T follicular helper cell (primary cell): ENCODE data around the gene UGT2A1.
"Not testable (repeated sequence)": the region's sequence is repeated elsewhere in the genome, so short reads cannot be mapped to it uniquely, and the experiment has no call there.

ENCODE experiments used
- DNase-seq: peaks from one replicate; pipeline ENCODE4 v3.0.0-alpha.2; 2020; ENCODE audit warnings: low read depth
- total RNA-seq, 2 experiments: gene quantifications; one replicate each; lab custom pipeline; 2026; lab: John Stamatoyannopoulos, UW

UGT2A1 gene
- total RNA-seq, result 0 to 0.06 reads per million in 2 experiments

- DNase-seq, result no peak
Observed at GRCh38 chr4:69653147-69653546, at the start of gene UGT2A1. Gene UGT2A1 (minus strand): TSS chr4:69653247. CDS start chr4:69647644, 5,603 bp downstream.

- DNase-seq, result no peak
Observed at GRCh38 chr4:69702201-69702600, 49.2 kb upstream of the UGT2A1 start.

GRCh38 chr4:69701696-69702095 lies 48.6 kb upstream of the UGT2A1 start:
- no peak for DNase-seq

- DNase-seq, result no peak
Observed at GRCh38 chr4:69697536-69698242, 44.6 kb upstream of the UGT2A1 start.

- no peak for DNase-seq
Observed at GRCh38 chr4:69689599-69689998, 36.6 kb upstream of the UGT2A1 start.

GRCh38 chr4:69684804-69685203 lies 31.8 kb upstream of the UGT2A1 start:
- no peak for DNase-seq

- no peak for DNase-seq
Observed at GRCh38 chr4:69668680-69669079, 15.6 kb upstream of the UGT2A1 start.

GRCh38 chr4:69664009-69664408 lies 11.0 kb upstream of the UGT2A1 start:
- DNase-seq, result not testable (repeated sequence)

GRCh38 chr4:69661130-69661803 lies 8.2 kb upstream of the UGT2A1 start:
- peak; percentile 7 for DNase-seq

GRCh38 chr4:69658133-69658532 lies 5.1 kb upstream of the UGT2A1 start:
- DNase-seq, result no peak

GRCh38 chr4:69656653-69657158 lies 3.7 kb upstream of the UGT2A1 start:
- DNase-seq, result no peak

GRCh38 chr4:69650872-69651271 lies 2.2 kb downstream of the UGT2A1 start:
- DNase-seq, result no peak

GRCh38 chr4:69649629-69650028 lies 3.4 kb downstream of the UGT2A1 start:
- DNase-seq, result no peak

GRCh38 chr4:69649207-69649606 lies 3.8 kb downstream of the UGT2A1 start:
- DNase-seq, result no peak

- no peak for DNase-seq
Observed at GRCh38 chr4:69642961-69643360, 10.1 kb downstream of the UGT2A1 start.

- DNase-seq, result no peak
Observed at GRCh38 chr4:69640289-69640688, 12.8 kb downstream of the UGT2A1 start.

- DNase-seq, result no peak
Observed at GRCh38 chr4:69639542-69639941, 13.5 kb downstream of the UGT2A1 start, which contains the start of gene UGT2A2. Gene UGT2A2 (minus strand): TSS chr4:69639642. CDS start chr4:69639640, 2 bp downstream.

- DNase-seq, result no peak
Observed at GRCh38 chr4:69617083-69617694, 35.9 kb downstream of the UGT2A1 start.

GRCh38 chr4:69610484-69610883 lies 42.6 kb downstream of the UGT2A1 start:
- no peak for DNase-seq

GRCh38 chr4:69601065-69601464 lies 52.0 kb downstream of the UGT2A1 start:
- no peak for DNase-seq

- DNase-seq, result no peak
Observed at GRCh38 chr4:69600013-69600412, 53.0 kb downstream of the UGT2A1 start.

GRCh38 chr4:69594382-69594781 lies 58.7 kb downstream of the UGT2A1 start:
- no peak for DNase-seq

- no peak for DNase-seq
Observed at GRCh38 chr4:69591364-69591763, 61.7 kb downstream of the UGT2A1 start.
